ENCODE measurements around the gene AMDHD2. TPM values are rescaled to one million over a fixed set of nuclear protein-coding genes. Genes with fewer than 3 reads are reported as not detected.

Gene AMDHD2
- total RNA-seq, 1 donor from 2014 or later, result 25.5 TPM

DNA sequence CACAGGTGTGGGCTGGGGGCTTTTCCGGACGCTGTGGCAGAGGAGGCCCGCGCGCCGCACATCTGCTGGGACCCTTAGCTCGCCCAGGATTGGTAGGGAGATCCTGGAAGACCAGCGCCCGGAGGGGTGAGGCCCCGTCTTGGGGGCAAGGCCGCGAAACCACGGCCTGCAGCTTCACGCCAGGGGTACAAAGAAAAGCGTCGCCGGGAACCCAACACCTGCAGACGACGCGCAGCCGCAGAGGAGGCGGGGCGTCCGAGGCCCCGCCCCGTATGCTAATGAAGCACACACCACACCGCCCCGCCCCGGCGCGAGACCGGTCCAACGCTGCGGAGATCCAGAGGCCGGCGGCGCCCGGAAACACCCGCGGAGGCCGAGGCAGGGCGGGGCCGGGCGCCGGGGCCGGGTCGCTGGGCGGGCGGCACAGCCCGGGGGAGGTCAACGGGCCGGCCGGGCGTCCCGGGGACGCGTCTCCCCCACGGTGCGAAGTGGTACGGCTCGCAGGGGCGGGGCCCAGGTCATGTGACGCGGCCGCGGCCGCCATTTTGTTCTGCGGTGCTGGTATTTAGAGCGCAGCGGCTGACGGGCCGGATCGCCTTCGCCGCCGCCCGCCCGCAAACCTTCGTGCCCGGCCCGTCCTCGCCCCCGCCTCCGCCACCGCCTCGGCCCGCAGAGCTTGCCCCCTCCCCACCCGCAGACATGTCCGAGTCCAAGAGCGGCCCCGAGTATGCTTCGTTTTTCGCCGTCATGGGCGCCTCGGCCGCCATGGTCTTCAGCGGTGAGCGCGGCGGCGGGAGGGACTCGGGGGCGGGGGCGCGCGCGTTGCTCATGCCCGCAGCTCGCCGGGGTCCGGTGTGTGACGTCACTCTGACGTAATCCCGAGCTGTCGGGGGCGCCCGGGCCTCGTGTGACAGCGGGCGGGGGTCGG lies 6.5 kb upstream of the AMDHD2 start, which contains the start of gene ATP6V0C:
Gene ATP6V0C, plus strand, starts transcription at position 548 of the 928 bp plus-strand sequence. Its CDS starts 152 bp downstream, at position 700.
- Histone ChIP-seq H3K27ac (peak within 1 kb of the TSS; percentile 99), H3K4me3 (peak within 1 kb of the TSS; percentile 98 to 100), H3K9me3 (no peaks in the 10 kb centered on the region), H3K4me1 (peaks cover 50% of the 10 kb centered on the region), H3K27me3 (no peaks in the 10 kb centered on the region), H3K36me3 (no peaks in the 10 kb centered on the region)
- no peak for DNase-seq (ENCODE audit: extremely low spot score in 2 of 2)
- TF ChIP-seq POLR2AphosphoS5 (IDR thresholded peaks at IDR 0.05; ENCODE audit: insufficient read depth in 1 of 2, low read depth in 1 of 2) (peak in 1 of 2 donors; percentile 70), POLR2A (IDR thresholded peaks at IDR 0.05) (peak; percentile 20 to 88)
- TF ChIP-seq, protein P1, sequence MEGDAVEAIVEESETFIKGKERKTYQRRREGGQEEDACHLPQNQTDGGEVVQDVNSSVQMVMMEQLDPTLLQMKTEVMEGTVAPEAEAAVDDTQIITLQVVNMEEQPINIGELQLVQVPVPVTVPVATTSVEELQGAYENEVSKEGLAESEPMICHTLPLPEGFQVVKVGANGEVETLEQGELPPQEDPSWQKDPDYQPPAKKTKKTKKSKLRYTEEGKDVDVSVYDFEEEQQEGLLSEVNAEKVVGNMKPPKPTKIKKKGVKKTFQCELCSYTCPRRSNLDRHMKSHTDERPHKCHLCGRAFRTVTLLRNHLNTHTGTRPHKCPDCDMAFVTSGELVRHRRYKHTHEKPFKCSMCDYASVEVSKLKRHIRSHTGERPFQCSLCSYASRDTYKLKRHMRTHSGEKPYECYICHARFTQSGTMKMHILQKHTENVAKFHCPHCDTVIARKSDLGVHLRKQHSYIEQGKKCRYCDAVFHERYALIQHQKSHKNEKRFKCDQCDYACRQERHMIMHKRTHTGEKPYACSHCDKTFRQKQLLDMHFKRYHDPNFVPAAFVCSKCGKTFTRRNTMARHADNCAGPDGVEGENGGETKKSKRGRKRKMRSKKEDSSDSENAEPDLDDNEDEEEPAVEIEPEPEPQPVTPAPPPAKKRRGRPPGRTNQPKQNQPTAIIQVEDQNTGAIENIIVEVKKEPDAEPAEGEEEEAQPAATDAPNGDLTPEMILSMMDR (IDR thresholded peaks at IDR 0.05), result no peak
- intact Hi-C loops (cut with DNase I), result loop anchor here (10.0 kb wide), 2 partner anchors 259 to 359 kb away; partner anchors contain the start of genes ECI1 and TRAF7

DNA sequence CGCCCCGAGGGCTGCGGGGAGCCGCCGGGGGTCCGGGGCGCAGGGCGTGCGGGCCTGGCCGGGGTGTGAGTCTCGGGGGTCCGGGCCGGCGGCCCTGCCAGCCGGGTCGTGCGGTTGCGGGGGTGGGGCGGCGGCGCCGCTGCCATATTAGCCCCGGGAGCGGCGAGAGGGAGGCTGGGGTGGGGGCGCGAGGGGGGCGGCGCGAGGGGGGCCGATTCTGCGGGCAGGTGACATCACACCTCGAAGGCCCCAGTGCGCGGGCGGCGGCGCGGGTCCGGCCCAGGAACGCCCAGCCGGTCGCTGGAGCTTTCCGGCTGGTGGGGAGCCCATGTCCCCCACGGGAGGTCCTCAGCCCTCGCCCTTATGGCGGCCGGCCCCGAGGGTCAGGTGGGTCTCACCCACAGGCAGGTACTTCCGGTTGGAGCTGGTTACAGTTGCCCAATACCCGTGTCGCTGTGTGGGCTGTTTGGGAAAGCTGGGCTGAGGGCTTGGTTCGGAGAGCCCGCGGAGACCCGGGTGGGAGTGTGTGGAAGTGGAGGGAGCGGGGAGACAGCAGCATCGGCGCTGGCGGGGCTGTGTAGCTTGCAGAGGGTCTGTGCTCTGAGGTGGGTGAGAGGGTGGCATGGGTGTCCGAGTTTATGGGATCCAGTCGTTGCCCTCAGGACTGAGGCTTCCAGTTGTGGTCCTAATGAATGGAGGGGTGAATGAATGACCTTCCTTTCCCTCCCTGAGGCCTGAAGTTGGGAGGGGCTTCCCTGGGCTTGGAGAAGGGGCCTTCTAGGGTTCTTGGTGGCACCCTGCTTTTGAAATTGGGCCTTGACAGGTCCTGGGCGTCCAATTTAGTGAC lies 5.6 kb upstream of the AMDHD2 start:
- H3K4me1 ChIP-seq, result peaks cover 59% of the 10 kb centered on the region
- no peak for DNase-seq (ENCODE audit: extremely low spot score in 2 of 2)
- H3K27me3 ChIP-seq, result no peaks in the 10 kb centered on the region
- no peaks in the 10 kb centered on the region for H3K36me3 ChIP-seq
- intact Hi-C loops (cut with DNase I), result loop anchor here (10.0 kb wide), 2 partner anchors 260 to 360 kb away; partner anchors contain the start of genes ECI1 and TRAF7
- peak overlapping the region; percentile 98 to 100 for H3K4me3 ChIP-seq
- peak overlapping the region; percentile 99 for H3K27ac ChIP-seq
- TF ChIP-seq POLR2A (IDR thresholded peaks at IDR 0.05), result no peak
- TF ChIP-seq, protein P1 (IDR thresholded peaks at IDR 0.05), result no peak
- no peak for TF ChIP-seq POLR2AphosphoS5 (IDR thresholded peaks at IDR 0.05; ENCODE audit: insufficient read depth in 1 of 2, low read depth in 1 of 2)
- H3K9me3 ChIP-seq, result no peaks in the 10 kb centered on the region

DNA sequence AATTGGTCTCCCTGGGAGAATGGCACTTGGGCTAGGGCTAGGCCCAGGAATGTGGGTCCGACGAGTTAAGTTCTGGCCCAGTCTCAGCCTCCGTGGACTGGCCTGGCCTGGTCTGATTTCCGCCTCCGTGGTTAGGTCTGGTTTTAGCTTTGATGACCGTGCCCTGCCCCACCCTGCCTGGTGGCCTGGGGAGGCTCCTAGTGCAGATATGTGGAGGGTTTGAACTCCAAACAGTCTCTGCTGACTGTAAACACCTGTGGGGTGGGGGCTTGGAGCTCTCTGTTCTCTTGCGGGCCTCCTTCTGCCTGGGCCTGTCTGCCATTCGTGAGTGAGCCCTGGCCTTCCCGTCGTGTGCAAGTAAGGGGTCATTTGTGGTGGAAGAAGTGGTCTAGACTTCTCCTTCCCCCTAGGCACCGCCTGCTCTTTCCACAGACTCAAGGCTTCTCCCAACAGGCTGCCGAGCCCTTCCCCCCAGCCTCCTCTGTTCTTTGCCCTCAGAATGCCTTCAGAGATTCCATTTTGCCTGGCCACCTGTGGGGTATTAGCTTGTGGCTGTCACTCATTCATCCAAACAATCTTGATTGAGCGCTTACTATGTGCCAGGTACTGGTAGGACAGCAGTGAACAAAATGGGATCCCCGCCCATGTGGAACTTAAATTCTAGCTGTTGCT lies 4.9 kb upstream of the AMDHD2 start:
- Histone ChIP-seq H3K27ac (peak overlapping the region; percentile 99), H3K4me1 (peaks cover 64% of the 10 kb centered on the region), H3K9me3 (no peaks in the 10 kb centered on the region), H3K36me3 (no peaks in the 10 kb centered on the region), H3K27me3 (no peaks in the 10 kb centered on the region), H3K4me3 (peak overlapping the region; percentile 98 to 100)
- TF ChIP-seq, protein P1 (IDR thresholded peaks at IDR 0.05), result no peak
- TF ChIP-seq POLR2AphosphoS5 (IDR thresholded peaks at IDR 0.05; ENCODE audit: insufficient read depth in 1 of 2, low read depth in 1 of 2), result no peak
- TF ChIP-seq POLR2A (IDR thresholded peaks at IDR 0.05), result no peak
- intact Hi-C loops (cut with DNase I), result loop anchor here (10.0 kb wide), 2 partner anchors 261 to 361 kb away; partner anchors contain the start of genes ECI1 and TRAF7
- no peak for DNase-seq (ENCODE audit: extremely low spot score in 2 of 2)

DNA sequence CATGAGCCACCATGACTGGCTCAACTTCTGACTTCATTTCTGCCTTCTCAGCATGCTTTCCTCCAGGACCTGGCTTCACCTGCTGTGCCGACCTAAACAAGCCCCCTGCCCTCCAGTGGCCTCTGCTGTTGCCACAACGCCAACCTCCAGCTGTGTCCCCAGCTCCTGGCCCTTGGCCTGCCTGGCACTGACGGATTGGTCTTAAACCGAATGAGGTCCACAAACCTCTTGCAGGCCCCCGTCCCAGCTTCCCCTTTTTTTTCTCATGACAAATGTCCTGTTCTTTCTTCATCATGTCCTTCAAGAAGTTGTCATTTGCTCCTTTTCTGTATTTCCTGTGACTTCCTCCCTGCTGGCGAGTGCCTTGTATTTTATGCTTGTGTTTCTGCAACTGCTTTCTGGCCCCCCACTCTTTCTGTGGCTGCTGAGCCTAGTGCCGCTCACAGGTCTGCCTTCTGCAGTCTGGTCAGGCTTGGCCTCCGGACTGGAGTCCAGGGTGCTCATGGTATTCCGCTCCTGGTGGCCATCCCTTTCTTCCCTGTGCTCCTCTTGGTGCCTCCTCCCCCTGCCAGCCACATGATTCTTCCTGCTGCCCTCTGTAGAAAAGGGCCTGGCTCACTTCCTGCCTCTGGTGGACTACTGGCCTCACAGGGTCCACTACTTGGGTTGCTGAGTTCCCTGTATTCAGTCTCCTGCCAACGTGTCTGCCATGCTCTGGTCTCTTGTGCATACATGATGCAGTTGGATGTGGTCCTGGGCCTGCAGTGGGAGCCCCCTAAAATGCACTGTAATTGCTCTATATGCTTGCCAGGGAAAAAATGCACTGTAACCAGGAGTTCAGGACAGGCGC lies 3.6 kb upstream of the AMDHD2 start:
- peaks cover 74% of the 10 kb centered on the region for H3K4me1 ChIP-seq
- H3K9me3 ChIP-seq, result no peaks in the 10 kb centered on the region
- intact Hi-C loops (cut with DNase I), result loop anchor here (10.0 kb wide), 2 partner anchors 262 to 362 kb away; partner anchors contain the start of genes ECI1 and TRAF7
- peak overlapping the region; percentile 99 for H3K27ac ChIP-seq
- H3K27me3 ChIP-seq, result no peaks in the 10 kb centered on the region
- no peaks in the 10 kb centered on the region for H3K36me3 ChIP-seq
- no peak for DNase-seq (ENCODE audit: extremely low spot score in 2 of 2)
- no peak for TF ChIP-seq POLR2A (IDR thresholded peaks at IDR 0.05)
- TF ChIP-seq POLR2AphosphoS5 (IDR thresholded peaks at IDR 0.05; ENCODE audit: insufficient read depth in 1 of 2, low read depth in 1 of 2), result no peak
- TF ChIP-seq, protein P1 (IDR thresholded peaks at IDR 0.05), result no peak
- H3K4me3 ChIP-seq, result peak overlapping the region; percentile 98 to 100
